ENCODE measurements around the gene NHERF1. TPM values are rescaled to one million over a fixed set of nuclear protein-coding genes. Genes with fewer than 3 reads are reported as not detected.

The NHERF1 gene
- total and polyA plus RNA-seq, 2 experiments from 2014 or later: 78.2 to 111 TPM

DNA sequence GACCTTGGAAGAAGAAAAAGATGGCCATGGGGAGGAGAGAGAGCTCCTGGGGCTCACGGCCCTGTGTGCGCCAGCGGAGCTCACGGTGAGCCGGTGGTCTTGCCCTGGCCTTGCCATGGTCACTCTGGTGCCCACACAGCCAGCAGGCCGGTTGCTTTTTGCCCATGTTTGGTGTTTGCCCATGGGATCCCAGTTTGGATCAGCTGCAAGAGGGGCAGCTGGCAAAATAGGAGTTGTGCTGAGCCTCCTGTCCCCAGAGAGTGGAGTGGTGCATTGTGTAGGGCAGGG lies 1.6 kb downstream of the NHERF1 start:
- Histone ChIP-seq H3K9me3 (ENCODE audit: low read depth) (no peaks in the 10 kb centered on the region), H3K4me3 (peak overlapping the region; percentile 67), H3K4me1 (ENCODE audit: low read depth) (peaks cover 36% of the 10 kb centered on the region), H3K27ac (no peak overlapping the region), H3K27me3 (no peaks in the 10 kb centered on the region), H3K36me3 (no peaks in the 10 kb centered on the region)
- DNase-seq (ENCODE audit: low read depth in 1 of 2, low spot score in 1 of 2): no peak
- TF ChIP-seq, protein P1, sequence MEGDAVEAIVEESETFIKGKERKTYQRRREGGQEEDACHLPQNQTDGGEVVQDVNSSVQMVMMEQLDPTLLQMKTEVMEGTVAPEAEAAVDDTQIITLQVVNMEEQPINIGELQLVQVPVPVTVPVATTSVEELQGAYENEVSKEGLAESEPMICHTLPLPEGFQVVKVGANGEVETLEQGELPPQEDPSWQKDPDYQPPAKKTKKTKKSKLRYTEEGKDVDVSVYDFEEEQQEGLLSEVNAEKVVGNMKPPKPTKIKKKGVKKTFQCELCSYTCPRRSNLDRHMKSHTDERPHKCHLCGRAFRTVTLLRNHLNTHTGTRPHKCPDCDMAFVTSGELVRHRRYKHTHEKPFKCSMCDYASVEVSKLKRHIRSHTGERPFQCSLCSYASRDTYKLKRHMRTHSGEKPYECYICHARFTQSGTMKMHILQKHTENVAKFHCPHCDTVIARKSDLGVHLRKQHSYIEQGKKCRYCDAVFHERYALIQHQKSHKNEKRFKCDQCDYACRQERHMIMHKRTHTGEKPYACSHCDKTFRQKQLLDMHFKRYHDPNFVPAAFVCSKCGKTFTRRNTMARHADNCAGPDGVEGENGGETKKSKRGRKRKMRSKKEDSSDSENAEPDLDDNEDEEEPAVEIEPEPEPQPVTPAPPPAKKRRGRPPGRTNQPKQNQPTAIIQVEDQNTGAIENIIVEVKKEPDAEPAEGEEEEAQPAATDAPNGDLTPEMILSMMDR (IDR thresholded peaks at IDR 0.05; ENCODE audit: low read depth, low read length): no peak

DNA sequence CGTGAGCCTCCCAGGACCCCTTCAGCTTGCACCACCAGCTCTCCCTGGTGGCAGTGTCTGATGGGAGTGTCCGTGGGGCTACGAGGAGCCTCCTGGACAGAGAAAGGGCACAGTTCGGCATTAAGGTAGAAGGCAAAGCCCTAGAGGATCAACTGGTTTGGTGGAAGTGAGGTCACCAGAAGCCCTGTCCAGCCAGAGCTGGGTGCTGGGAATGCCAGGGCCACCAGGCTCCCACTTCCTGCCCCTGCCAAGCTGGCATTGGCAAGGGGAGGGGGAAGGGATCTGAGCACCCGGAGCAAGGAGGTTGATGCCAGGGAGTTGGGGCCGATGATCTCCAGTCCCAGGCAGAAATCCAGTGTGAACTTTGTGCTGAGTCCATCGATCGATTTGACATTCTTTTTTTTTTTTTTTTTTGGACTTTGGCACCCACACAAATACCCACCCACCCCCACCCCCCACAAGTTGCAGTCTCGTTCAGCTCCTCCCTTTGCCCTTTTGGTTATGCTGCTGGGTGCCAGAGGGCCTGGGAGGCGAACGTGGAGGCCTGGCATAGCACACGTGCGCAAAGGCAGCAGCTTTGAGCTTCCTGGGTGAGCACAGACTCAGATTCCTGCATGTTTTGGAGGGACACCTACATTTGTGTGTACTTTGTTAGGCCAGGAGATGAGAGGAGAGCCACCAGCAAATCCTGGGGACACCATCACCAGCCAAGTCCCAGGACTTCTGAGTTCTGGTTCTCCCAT lies 2.1 kb downstream of the NHERF1 start:
- DNase-seq (ENCODE audit: low read depth in 1 of 2, low spot score in 1 of 2): no peak
- Histone ChIP-seq H3K4me3 (peak overlapping the region; percentile 67), H3K27me3 (no peaks in the 10 kb centered on the region), H3K9me3 (ENCODE audit: low read depth) (no peaks in the 10 kb centered on the region), H3K36me3 (no peaks in the 10 kb centered on the region), H3K27ac (no peak overlapping the region), H3K4me1 (ENCODE audit: low read depth) (peaks cover 31% of the 10 kb centered on the region)
- TF ChIP-seq, protein P1 (IDR thresholded peaks at IDR 0.05; ENCODE audit: low read depth, low read length): no peak

DNA sequence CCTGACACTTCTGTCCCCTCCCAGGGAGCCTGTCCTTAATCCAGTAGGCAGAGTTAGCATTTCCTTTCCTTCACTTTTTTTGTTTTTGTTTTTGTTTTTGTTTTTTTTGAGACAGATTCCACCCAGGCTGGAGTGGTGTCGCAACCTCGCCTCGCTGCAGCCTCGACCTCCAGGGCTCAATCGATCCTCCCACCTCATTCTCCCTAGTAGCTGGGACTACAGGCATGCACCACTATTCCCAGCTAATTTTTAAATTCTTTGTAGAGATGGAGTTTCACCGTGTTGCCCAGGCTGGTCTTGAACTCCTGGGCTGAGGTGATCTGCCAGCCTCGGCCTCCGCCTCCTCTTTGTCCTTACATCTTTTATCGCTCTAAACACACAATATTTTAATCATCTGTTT lies 4.0 kb downstream of the NHERF1 start:
- H3K4me1 ChIP-seq (ENCODE audit: low read depth): peaks cover 15% of the 10 kb centered on the region
- H3K9me3 ChIP-seq (ENCODE audit: low read depth): no peaks in the 10 kb centered on the region
- no peaks in the 10 kb centered on the region for H3K36me3 ChIP-seq
- DNase-seq (ENCODE audit: low read depth in 1 of 2, low spot score in 1 of 2): no peak
- no peak overlapping the region for H3K27ac ChIP-seq
- no peak overlapping the region for H3K4me3 ChIP-seq
- TF ChIP-seq, protein P1 (IDR thresholded peaks at IDR 0.05; ENCODE audit: low read depth, low read length): no peak
- H3K27me3 ChIP-seq: no peaks in the 10 kb centered on the region

DNA sequence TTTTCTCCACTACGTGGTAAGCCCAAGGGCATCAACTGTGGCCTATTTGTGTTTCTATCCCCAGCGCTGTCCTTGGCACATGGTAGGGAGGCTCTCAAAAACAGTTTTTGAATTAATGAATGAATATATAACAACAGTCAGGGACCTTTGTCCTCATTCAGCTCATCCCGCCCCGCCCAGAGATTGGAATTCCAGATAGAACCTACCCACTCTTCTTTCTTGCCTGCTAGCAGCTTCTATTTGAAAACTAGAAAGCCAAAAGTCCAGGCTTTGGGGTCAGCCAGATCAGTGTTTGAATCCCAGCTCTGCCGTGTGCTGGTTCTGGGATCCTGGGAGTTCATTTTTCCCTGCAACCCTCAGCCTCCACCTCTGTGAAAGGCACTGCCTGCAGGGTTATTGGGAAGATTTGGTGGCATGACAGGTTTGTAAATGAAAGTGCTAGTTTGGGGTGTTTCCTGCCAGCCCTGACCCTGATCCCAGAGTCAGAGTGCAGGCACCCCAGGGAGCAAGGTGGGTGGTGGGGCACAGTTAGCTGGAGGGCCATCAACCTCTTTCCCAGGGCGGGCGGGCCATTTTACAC lies 4.5 kb downstream of the NHERF1 start:
- H3K27me3 ChIP-seq: no peaks in the 10 kb centered on the region
- H3K4me3 ChIP-seq: no peak overlapping the region
- H3K36me3 ChIP-seq: no peaks in the 10 kb centered on the region
- TF ChIP-seq, protein P1 (IDR thresholded peaks at IDR 0.05; ENCODE audit: low read depth, low read length): no peak
- no peak for DNase-seq (ENCODE audit: low read depth in 1 of 2, low spot score in 1 of 2)
- peaks cover 16% of the 10 kb centered on the region for H3K4me1 ChIP-seq (ENCODE audit: low read depth)
- H3K27ac ChIP-seq: no peak overlapping the region
- H3K9me3 ChIP-seq (ENCODE audit: low read depth): no peaks in the 10 kb centered on the region

DNA sequence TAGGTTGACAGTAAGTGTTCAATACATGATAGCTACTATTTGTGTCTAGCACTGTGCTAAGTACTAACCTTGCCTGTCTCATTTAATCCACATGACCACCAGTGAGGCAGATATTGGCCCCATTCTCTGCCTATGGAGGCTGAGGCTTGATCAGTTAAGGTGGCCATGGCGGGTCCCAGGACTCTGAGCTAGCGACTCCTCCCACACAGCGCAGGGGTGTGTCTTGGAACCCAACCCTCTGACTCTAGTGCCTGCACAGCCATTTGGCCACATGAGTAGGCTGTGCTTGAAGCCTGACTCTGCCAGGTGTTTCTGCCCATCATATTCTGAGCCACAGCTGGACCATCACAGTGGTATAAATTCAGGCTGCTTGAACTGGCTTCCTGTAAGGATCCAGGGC lies 6.4 kb downstream of the NHERF1 start:
- H3K27ac ChIP-seq: no peak overlapping the region
- H3K9me3 ChIP-seq (ENCODE audit: low read depth): no peaks in the 10 kb centered on the region
- TF ChIP-seq, protein P1 (IDR thresholded peaks at IDR 0.05; ENCODE audit: low read depth, low read length): no peak
- no peak for DNase-seq (ENCODE audit: low read depth in 1 of 2, low spot score in 1 of 2)
- no peaks in the 10 kb centered on the region for H3K36me3 ChIP-seq
- H3K4me3 ChIP-seq: no peak overlapping the region
- H3K4me1 ChIP-seq (ENCODE audit: low read depth): peaks cover 26% of the 10 kb centered on the region
- no peaks in the 10 kb centered on the region for H3K27me3 ChIP-seq

All from cardiac muscle cell (in vitro differentiated cells and primary cell).